PC-3 (cell line): ENCODE data around the gene OGT. TPM values are rescaled to one million over a fixed set of nuclear protein-coding genes. Genes with fewer than 3 reads are reported as not detected.
"Not testable (repeated sequence)": the region's sequence is repeated elsewhere in the genome, so short reads cannot be mapped to it uniquely, and the experiment has no call there.

Source experiments
- ATAC-seq: fragments of 200-7000 bp; cut with Tn5 transposase; 2 replicates; pipeline ENCODE4 v1.9.1; 2020; ENCODE audit warnings: mild to moderate bottlenecking, moderate library complexity
- BruUV-seq: library from RNA; stranded (reverse); fragments of 400-500 nt; replicated peaks from 2 replicates; lab custom pipeline; 2021; lab: Mats Ljungman, UMichigan
- CTCF ChIA-PET: fragments of 300-600 bp; sonication (Branson Sonifier 250); formaldehyde crosslinking; loops from one replicate; lab custom pipeline; 2022; ENCODE audit warnings: antibody characterized with exemption; lab: Charles Lee
- POLR2A ChIA-PET: fragments of 300-600 bp; sonication (Branson Sonifier 250); formaldehyde crosslinking; loops from one replicate; lab custom pipeline; 2022; ENCODE audit warnings: antibody characterized with exemption; ENCODE audit not compliant: unreplicated experiment; lab: Charles Lee
- DNase-seq: peaks from one replicate; pipeline ENCODE4 v3.0.0-alpha.2; 2015
- H2AFZ ChIP-seq: fragments of 300-600 bp; sonication (generic); 2 replicates; pipeline ENCODE4 v1.6.0; 2016; ENCODE audit warnings: antibody characterized with exemption, low read length
- H3F3A ChIP-seq: fragments of 300-600 bp; sonication (generic); one replicate; pipeline ENCODE4 v1.6.0; 2017; ENCODE audit warnings: antibody characterized with exemption, low read length, control low read depth, mild to moderate bottlenecking; ENCODE audit not compliant: unreplicated experiment
- H3K27ac ChIP-seq: fragments of 300-600 bp; sonication (generic); 2 replicates; pipeline ENCODE4 v1.5.1; 2016; ENCODE audit warnings: mild to moderate bottlenecking, low read length
- H3K27me3 ChIP-seq: fragments of 300-600 bp; sonication (generic); 2 replicates; pipeline ENCODE4 v1.6.1; 2016; ENCODE audit warnings: low read length, mixed read lengths
- H3K36me3 ChIP-seq: fragments of 300-600 bp; sonication (generic); 2 replicates; pipeline ENCODE4 v1.6.1; 2016; ENCODE audit warnings: low read depth, mixed run types, low read length, mixed read lengths
- H3K4me1 ChIP-seq: fragments of 300-600 bp; sonication (generic); 2 replicates; pipeline ENCODE4 v1.5.1; 2016; ENCODE audit warnings: low read length; ENCODE audit not compliant: insufficient read depth
- H3K4me2 ChIP-seq: fragments of 300-600 bp; sonication (generic); 2 replicates; pipeline ENCODE4 v1.6.0; 2016; ENCODE audit warnings: low read length
- H3K4me3 ChIP-seq: fragments of 300-600 bp; sonication (generic); 2 replicates; pipeline ENCODE4 v1.5.1; 2016; ENCODE audit warnings: mild to moderate bottlenecking, low read length, mixed read lengths
- H3K79me2 ChIP-seq: fragments of 300-600 bp; sonication (generic); 2 replicates; pipeline ENCODE4 v1.6.1; 2017; ENCODE audit warnings: low read length, mixed read lengths
- H3K9ac ChIP-seq: fragments of 300-600 bp; sonication (generic); 2 replicates; pipeline ENCODE4 v1.6.0; 2016; ENCODE audit warnings: mild to moderate bottlenecking, low read length
- H3K9me2 ChIP-seq: fragments of 300-600 bp; sonication (generic); replicated peaks from 2 replicates; pipeline ENCODE4 v1.6.1; 2016; ENCODE audit warnings: mixed run types, low read length, mixed read lengths
- H3K9me3 ChIP-seq: fragments of 300-600 bp; sonication (generic); 2 replicates; pipeline ENCODE4 v1.6.1; 2016; ENCODE audit warnings: low read length, mixed read lengths
- H4K20me1 ChIP-seq: fragments of 300-600 bp; sonication (generic); 2 replicates; pipeline ENCODE4 v1.6.1; 2016; ENCODE audit warnings: low read length, mixed read lengths
- EZH2 ChIP-seq: fragments of 300-600 bp; sonication (generic); IDR thresholded peaks from one replicate; pipeline ENCODE4 v1.6.1; 2017; ENCODE audit warnings: antibody characterized with exemption, mild to moderate bottlenecking, low read length; ENCODE audit not compliant: unreplicated experiment
- EZH2phosphoT487 ChIP-seq: fragments of 300-600 bp; sonication (generic); IDR thresholded peaks from 2 replicates; pipeline ENCODE4 v1.6.1; 2018; ENCODE audit warnings: mild to moderate bottlenecking, antibody characterized with exemption, low read length, borderline replicate concordance
- intact Hi-C: fragments of 100-400 bp; cut with micrococcal nuclease; formaldehyde crosslinking; loops from 2 replicates; pipeline ENCODE4 v1.9.0; 2023
- total RNA-seq: library from RNA; depleted of rRNA; stranded (reverse); fragments of >200 nt; gene quantifications from 2 replicates; pipeline ENCODE4 v1.2.3, GENCODE V29; 2014
- TF ChIP-seq, protein P1 (sequence below): fragments of 300-600 bp; sonication (generic); conservative IDR thresholded peaks from 2 replicates; pipeline ENCODE4 v1.5.1; 2017; ENCODE audit warnings: antibody characterized with exemption, low read depth, mild to moderate bottlenecking, low read length

Gene OGT
- total RNA-seq, 1 experiment from 2014 or later, result 99.8 TPM

DNA sequence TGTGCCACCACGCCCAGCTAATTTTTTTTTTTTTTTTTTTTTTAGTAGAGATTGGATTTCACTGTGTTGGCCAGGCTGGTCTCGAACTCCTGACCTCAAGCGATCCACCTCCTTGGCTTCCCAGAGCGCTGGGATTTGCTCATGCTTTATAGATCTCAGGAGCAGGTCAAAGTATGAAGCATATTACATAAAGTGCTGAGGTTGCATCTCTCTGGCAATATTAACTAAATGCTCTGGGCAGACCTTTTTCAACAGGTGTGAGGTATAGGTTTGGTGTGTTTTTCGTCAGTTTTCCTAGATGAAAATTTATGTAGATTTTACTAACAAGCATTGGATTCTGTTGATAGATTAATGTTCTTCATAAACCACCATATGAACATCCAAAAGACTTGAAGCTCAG is 26.0 kb downstream of the OGT start:
- Histone ChIP-seq H3K36me3 (peaks cover 72% of the 10 kb centered on the region), H3K4me1 (peaks cover 23% of the 10 kb centered on the region), H3K27me3 (no peaks in the 10 kb centered on the region), H3K79me2 (no peaks in the 10 kb centered on the region), H3K27ac (peak overlapping the region; percentile 79), H3K9ac (no peak overlapping the region), H3K9me3 (no peaks in the 10 kb centered on the region), H4K20me1 (peaks cover 11% of the 10 kb centered on the region; the same call in 1 of the 2 replicates), H2AFZ (no peak overlapping the region), H3F3A (peaks cover 9% of the 10 kb centered on the region), H3K9me2 (no peaks in the 10 kb centered on the region), H3K4me2 (peak overlapping the region; percentile 57), H3K4me3 (0 out of 2 replicates have a peak overlapping the region, but pooled peaks have one; percentile 1)
- DNase-seq (no peak), ATAC-seq (no peak)
- intact Hi-C loops, result loop anchor here (2.0 to 10.0 kb wide), 2 partner anchors 76 to 174 kb away; no protein-coding TSS in a partner anchor
- ChIA-PET POLR2A (no interaction called here), CTCF (no interaction called here)
- no TSS peak for BruUV-seq
- TF ChIP-seq EZH2 (no peak), EZH2phosphoT487 (no peak)
- TF ChIP-seq, protein P1, sequence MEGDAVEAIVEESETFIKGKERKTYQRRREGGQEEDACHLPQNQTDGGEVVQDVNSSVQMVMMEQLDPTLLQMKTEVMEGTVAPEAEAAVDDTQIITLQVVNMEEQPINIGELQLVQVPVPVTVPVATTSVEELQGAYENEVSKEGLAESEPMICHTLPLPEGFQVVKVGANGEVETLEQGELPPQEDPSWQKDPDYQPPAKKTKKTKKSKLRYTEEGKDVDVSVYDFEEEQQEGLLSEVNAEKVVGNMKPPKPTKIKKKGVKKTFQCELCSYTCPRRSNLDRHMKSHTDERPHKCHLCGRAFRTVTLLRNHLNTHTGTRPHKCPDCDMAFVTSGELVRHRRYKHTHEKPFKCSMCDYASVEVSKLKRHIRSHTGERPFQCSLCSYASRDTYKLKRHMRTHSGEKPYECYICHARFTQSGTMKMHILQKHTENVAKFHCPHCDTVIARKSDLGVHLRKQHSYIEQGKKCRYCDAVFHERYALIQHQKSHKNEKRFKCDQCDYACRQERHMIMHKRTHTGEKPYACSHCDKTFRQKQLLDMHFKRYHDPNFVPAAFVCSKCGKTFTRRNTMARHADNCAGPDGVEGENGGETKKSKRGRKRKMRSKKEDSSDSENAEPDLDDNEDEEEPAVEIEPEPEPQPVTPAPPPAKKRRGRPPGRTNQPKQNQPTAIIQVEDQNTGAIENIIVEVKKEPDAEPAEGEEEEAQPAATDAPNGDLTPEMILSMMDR, result no peak

DNA sequence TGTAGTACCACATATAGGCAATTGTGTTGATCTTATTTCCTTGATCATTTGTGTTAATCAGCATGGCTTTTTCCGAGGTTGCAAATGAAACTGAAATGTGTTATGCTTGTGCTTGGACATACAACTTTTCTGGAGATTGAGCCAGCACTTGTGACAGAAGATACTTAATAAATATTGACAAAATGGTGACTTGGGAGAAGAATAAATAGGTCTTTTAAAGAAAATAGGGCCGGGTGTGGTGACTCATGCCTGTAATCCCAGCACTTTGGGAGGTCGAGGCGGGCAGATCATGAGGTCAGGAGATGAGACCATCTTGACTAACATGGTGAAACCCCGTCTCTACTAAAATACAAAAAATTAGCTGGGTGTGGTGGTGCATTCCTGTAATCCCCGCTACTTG is 26.9 kb downstream of the OGT start:
- Histone ChIP-seq H3K4me2 (peak overlapping the region; percentile 57; the same call in 1 of the 2 replicates), H3K4me1 (peaks cover 19% of the 10 kb centered on the region), H3K27ac (peak overlapping the region; percentile 79), H3K36me3 (peaks cover 80% of the 10 kb centered on the region), H3K4me3 (0 out of 2 replicates have a peak overlapping the region, but pooled peaks have one; percentile 1)
- H3K9ac ChIP-seq, POLR2A ChIA-PET, H3K9me3 ChIP-seq, H2AFZ ChIP-seq, H3F3A ChIP-seq, H4K20me1 ChIP-seq, BruUV-seq, CTCF ChIA-PET, H3K9me2 ChIP-seq, H3K79me2 ChIP-seq, H3K27me3 ChIP-seq: not testable (repeated sequence)
- intact Hi-C loops, result loop anchor here (2.0 to 10.0 kb wide), 2 partner anchors 77 to 175 kb away; no protein-coding TSS in a partner anchor
- ATAC-seq (peak; percentile 72), DNase-seq (peak; percentile 58)

DNA sequence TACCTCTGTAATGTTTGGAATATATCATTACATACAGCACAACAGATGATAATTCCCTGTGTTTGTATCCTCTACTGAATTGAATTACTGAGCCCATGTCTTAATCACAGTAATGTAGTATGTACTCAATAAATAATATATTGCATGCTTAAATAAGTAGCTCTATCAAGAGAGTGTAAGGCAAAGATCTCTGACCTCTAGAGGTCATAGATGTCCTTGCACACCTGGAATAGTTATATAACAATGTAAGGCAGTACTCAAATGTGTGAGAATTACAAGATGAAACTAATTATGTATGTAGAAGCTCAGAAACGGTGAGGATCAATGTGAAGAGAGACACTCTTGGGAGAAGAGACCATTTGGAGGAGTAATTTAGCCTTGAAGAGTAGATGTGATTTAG is 31.0 kb downstream of the OGT start:
- no peak overlapping the region for H3K9ac ChIP-seq
- ChIA-PET CTCF (no interaction called here), POLR2A (no interaction called here)
- no TSS peak for BruUV-seq
- no peak overlapping the region for H3K27ac ChIP-seq
- no peak overlapping the region for H2AFZ ChIP-seq
- DNase-seq (no peak), ATAC-seq (no peak)
- H3K4me1 ChIP-seq, result peaks cover 14% of the 10 kb centered on the region
- peaks cover 78% of the 10 kb centered on the region for H3K36me3 ChIP-seq
- H3K27me3 ChIP-seq, result no peaks in the 10 kb centered on the region
- H3K9me2 ChIP-seq, result no peaks in the 10 kb centered on the region
- no peaks in the 10 kb centered on the region for H3K79me2 ChIP-seq
- intact Hi-C loops, result no loop called here
- no peak for TF ChIP-seq EZH2phosphoT487
- TF ChIP-seq EZH2, result no peak
- TF ChIP-seq, protein P1, result no peak
- no peak overlapping the region for H3K4me3 ChIP-seq
- H3K4me2 ChIP-seq, result no peak overlapping the region
- no peaks in the 10 kb centered on the region; the same call in 1 of the 2 replicates for H4K20me1 ChIP-seq
- H3F3A ChIP-seq, result peaks cover 9% of the 10 kb centered on the region
- H3K9me3 ChIP-seq, result no peaks in the 10 kb centered on the region
